Upper lobe of left lung (tissue), 4 donors: ENCODE data around the gene MAP3K6.

Experiments used
- CTCF ChIP-seq, 6 experiments: fragments of 450-650 bp in 4 of 6; fragments of 200-600 bp in 2 of 6; sonication (generic) in 2 of 6; IDR thresholded peaks; one replicate each; pipeline ENCODE4 v1.5.1; 2016 to 2019; ENCODE audit warnings: antibody characterized with exemption in 6 of 6
- EP300 ChIP-seq, 4 donors: sonication (generic); formaldehyde crosslinking; IDR thresholded peaks; one replicate each; pipeline ENCODE4 v1.5.1; 2017; ENCODE audit warnings: antibody characterized with exemption in 4 of 4, control low read depth in 2 of 4
- POLR2A ChIP-seq, 4 donors: fragments of 450-650 bp; IDR thresholded peaks; one replicate each; pipeline ENCODE4 v1.5.1; 2016 to 2017; ENCODE audit warnings: antibody characterized with exemption in 4 of 4, mild to moderate bottlenecking in 2 of 4
- POLR2AphosphoS5 ChIP-seq, 2 donors: sonication (generic); formaldehyde crosslinking; IDR thresholded peaks; one replicate each; pipeline ENCODE4 v1.5.1; 2017; ENCODE audit warnings: antibody characterized with exemption in 2 of 2

- TF ChIP-seq POLR2A (IDR thresholded peaks at IDR 0.05) (no peak), EP300 (IDR thresholded peaks at IDR 0.05) (no peak), POLR2AphosphoS5 (IDR thresholded peaks at IDR 0.05) (no peak), CTCF (IDR thresholded peaks at IDR 0.05) (no peak)
Measured at GRCh38 chr1:27409669-27410068, 42.9 kb upstream of the MAP3K6 start.
